ENCODE measurements around the gene STK17A.

Gene STK17A

DNA sequence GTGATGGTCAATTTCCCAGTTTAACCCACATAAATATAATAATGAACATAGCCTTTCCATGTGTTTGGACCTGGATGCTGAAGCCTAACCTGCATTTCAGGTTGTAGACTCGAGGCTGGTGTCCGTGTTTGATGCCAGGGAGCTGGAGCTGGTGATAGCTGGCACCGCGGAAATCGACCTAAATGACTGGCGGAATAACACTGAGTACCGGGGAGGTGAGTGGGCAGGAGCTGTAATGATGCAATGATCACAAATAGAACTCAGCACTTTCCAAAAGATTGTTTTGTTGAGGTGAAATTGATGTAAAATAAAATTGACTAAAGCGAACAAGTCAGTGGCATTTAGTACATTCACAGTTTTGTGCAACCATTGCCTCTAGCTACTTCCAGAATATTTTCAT is 30.8 kb upstream of the STK17A start:
- no peak for DNase-seq (ENCODE audit: low read depth, low spot score)
- POLR2A ChIA-PET, result interaction anchor here (0.6 kb wide), 1 partner anchor 21 kb away, joined by 3 read pairs; no protein-coding TSS in a partner anchor
- no peak overlapping the region for H3K4me3 ChIP-seq (ENCODE audit: low read depth, low read length)
- TF ChIP-seq, protein P1, sequence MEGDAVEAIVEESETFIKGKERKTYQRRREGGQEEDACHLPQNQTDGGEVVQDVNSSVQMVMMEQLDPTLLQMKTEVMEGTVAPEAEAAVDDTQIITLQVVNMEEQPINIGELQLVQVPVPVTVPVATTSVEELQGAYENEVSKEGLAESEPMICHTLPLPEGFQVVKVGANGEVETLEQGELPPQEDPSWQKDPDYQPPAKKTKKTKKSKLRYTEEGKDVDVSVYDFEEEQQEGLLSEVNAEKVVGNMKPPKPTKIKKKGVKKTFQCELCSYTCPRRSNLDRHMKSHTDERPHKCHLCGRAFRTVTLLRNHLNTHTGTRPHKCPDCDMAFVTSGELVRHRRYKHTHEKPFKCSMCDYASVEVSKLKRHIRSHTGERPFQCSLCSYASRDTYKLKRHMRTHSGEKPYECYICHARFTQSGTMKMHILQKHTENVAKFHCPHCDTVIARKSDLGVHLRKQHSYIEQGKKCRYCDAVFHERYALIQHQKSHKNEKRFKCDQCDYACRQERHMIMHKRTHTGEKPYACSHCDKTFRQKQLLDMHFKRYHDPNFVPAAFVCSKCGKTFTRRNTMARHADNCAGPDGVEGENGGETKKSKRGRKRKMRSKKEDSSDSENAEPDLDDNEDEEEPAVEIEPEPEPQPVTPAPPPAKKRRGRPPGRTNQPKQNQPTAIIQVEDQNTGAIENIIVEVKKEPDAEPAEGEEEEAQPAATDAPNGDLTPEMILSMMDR (IDR thresholded peaks at IDR 0.05; ENCODE audit: insufficient read depth, low read length, missing control alignments), result no peak
- CTCF ChIA-PET, result interaction anchor here (1.1 to 1.8 kb wide), 2 partner anchors 31 to 169 kb away, joined by 3 to 4 read pairs; partner anchors contain the start of gene STK17A

DNA sequence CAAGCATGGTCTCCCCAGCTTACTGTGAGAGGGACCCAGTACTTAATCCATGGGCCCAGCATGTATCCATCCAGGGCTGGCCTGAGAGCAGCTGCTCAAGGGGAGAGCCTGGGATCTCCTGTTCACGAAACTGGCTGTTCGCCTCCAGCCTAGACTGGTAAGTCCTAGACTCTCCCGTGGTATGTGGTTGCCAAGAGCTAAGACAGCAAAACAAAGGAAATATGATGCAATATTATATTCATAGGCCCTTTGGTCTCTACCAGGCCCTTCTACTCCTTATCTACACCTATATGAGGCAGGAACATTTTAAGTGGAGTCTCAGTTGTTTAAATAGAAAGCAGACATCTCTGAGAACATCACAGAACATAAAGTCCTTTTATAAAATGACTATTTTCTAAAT is 28.9 kb upstream of the STK17A start:
- ChIA-PET CTCF (no interaction called here), POLR2A (no interaction called here)
- TF ChIP-seq, protein P1 (IDR thresholded peaks at IDR 0.05; ENCODE audit: insufficient read depth, low read length, missing control alignments), result no peak
- H3K4me3 ChIP-seq (ENCODE audit: low read depth, low read length), result no peak overlapping the region
- DNase-seq (ENCODE audit: low read depth, low spot score), result no peak

DNA sequence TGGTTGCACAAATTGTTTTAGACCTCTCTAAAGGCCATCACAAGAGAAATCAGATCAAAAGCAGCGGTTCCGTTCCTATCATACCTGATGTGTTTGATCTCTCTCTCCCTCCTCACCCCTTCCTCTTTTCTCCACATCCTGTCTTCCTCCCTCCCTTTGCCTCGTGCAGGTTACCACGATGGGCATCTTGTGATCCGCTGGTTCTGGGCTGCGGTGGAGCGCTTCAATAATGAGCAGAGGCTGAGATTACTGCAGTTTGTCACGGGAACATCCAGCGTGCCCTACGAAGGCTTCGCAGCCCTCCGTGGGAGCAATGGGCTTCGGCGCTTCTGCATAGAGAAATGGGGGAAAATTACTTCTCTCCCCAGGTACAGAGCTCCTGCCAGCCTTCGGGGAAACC is 28.5 kb upstream of the STK17A start:
- no peak overlapping the region for H3K4me3 ChIP-seq (ENCODE audit: low read depth, low read length)
- CTCF ChIA-PET, result no interaction called here
- TF ChIP-seq, protein P1 (IDR thresholded peaks at IDR 0.05; ENCODE audit: insufficient read depth, low read length, missing control alignments), result no peak
- POLR2A ChIA-PET, result no interaction called here
- DNase-seq (ENCODE audit: low read depth, low spot score), result no peak

DNA sequence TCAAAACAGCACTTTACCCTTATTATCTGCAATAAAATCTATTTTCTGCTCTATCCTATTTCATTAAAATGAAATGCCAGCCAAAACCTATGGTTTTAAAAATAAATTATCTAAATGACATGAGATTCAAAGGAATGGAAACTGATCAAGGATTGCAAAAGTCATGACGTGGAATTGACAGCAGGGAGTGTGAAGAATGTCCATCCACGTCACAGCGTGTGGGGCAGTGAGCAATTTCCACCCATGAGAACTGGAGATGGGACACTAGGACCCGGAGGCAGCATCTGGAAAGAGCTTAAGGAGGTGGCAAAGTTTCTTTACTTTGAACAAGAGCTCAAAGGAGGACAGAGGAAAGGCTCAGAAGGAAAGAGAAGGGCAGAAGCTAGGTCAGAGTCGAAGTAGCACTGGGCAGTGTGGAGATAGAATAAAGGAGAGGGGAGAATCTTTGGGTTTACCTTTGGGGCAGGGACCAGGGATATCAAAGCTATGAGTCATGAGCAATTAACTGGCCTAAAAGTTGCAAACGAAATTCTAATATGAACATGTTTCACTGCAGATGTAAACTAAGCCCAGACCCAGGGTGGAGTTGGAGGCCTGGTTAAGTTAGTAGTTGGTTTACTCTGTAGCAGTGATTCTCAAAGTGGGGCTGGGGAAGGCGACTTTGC is 24.9 kb upstream of the STK17A start:
- ChIA-PET POLR2A (no interaction called here), CTCF (no interaction called here)
- TF ChIP-seq, protein P1 (IDR thresholded peaks at IDR 0.05; ENCODE audit: insufficient read depth, low read length, missing control alignments), result no peak
- no peak for DNase-seq (ENCODE audit: low read depth, low spot score)
- H3K4me3 ChIP-seq (ENCODE audit: low read depth, low read length), result no peak overlapping the region

DNA sequence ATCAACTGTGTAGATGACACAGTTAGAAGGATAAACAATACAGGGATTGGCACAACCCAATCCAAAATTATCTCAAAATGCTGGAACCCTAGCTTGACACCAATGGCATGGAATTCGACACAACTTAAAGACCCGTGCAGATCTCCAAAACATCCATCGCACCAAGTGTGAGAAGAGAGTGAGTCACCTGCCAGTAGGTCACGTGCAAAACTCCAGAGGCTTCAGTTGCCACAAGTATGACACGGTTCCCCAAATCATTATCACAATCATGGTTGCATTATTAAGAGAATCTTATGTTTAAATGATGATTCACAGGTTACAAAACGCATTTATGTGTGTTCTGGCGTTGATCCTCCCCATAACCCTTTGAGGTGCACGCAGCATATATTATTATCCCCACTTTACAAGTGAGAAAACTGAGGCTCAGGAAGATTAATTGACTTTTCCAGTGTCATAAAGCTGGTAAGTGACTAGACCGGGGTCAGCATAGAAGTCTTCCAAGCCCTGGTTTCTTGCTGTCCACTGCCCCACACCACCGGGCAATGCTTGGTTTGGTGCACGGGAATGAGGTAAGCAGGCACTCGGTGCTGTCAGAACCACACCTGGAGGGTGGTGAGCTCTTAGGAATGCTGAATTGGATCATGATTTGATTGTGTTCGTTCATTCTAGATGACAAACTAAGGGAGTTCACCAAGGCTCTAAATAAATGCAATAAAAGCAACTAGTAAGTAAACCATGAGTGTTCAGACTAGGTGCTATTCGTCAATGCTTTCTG is 23.6 kb upstream of the STK17A start:
- TF ChIP-seq, protein P1 (IDR thresholded peaks at IDR 0.05; ENCODE audit: insufficient read depth, low read length, missing control alignments), result no peak
- CTCF ChIA-PET, result interaction anchor here (1.5 kb wide), 1 partner anchor 23 kb away, joined by 5 read pairs; the partner anchor contains the start of gene STK17A

DNA sequence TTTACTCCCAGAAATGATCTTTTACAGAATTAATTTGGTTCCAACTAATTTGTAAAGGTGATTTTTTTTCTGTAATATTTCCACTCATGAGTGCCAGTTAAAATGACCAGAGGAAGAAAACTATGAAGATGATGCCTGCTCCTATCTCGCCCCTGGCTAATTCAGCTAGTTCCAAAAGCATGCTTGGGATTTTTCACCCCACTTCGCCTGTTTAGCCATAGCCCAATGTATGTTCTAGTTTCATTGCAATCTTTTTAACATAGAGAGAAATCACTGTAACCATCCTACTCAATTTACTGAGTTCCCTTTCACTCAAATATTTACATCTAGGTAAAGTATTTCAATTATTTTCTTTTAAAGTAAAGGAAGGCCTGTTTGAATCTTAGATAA is 23.0 kb upstream of the STK17A start:
- no peak overlapping the region for H3K4me3 ChIP-seq (ENCODE audit: low read depth, low read length)
- POLR2A ChIA-PET, result no interaction called here
- CTCF ChIA-PET, result interaction anchor here (1.5 kb wide), 1 partner anchor 23 kb away, joined by 5 read pairs; the partner anchor contains the start of gene STK17A
- no peak for DNase-seq (ENCODE audit: low read depth, low spot score)
- TF ChIP-seq, protein P1 (IDR thresholded peaks at IDR 0.05; ENCODE audit: insufficient read depth, low read length, missing control alignments), result no peak

More for the DNA sequence above, 23.6 kb upstream of the STK17A start:
- POLR2A ChIA-PET, result no interaction called here
- no peak for DNase-seq (ENCODE audit: low read depth, low spot score)
- H3K4me3 ChIP-seq (ENCODE audit: low read depth, low read length), result no peak overlapping the region

Measured in AG04449 (cell line).